ENCODE data around the gene CCDC28B. TPM values are rescaled to one million over a fixed set of nuclear protein-coding genes. Genes with fewer than 3 reads are reported as not detected.

CCDC28B gene
- total and polyA plus RNA-seq, 2 donors (not counting 3 experiments of a cell fraction or from before 2014, with no cell fraction given): 12.0 to 19.1 TPM

DNA sequence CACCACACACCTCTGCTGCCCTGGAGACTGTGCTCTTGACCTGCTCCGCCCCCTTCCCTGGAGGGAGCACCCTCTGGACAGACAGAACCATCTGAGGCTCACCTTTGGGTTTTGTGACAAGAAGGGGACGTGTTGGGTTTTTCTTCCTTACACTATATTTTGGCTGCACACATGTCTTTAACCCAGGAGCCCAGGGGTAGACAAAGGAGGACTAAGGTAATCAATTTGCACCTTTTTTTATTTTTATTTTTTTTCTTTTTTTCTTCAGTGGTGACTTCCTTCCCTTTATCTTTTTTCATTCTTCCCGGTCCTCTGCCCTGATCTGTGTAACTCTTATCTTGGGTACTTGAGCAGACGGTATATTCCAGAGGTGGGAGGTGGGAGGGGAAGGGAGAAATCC lies 29.4 kb upstream of the CCDC28B start:
- BruUV-seq (replicated peaks): no TSS peak
- TF ChIP-seq EZH2 (IDR thresholded peaks at IDR 0.05; ENCODE audit: borderline replicate concordance, low read depth, low read length, severe bottlenecking) (no peak), CTCF (IDR thresholded peaks at IDR 0.05; ENCODE audit: extremely low read depth in 1 of 2, insufficient read depth in 1 of 2, low read depth in 1 of 2, low read length in 2 of 2) (no peak), POLR2AphosphoS5 (IDR thresholded peaks at IDR 0.05; ENCODE audit: insufficient read depth, low read depth, low read length) (no peak), MAX (IDR thresholded peaks at IDR 0.05; ENCODE audit: insufficient read depth, insufficient read length) (no peak), GATA2 (IDR thresholded peaks at IDR 0.05; ENCODE audit: insufficient read depth, insufficient read length, low read depth, low read length) (no peak), FOS (IDR thresholded peaks at IDR 0.05; ENCODE audit: borderline replicate concordance, insufficient read depth, low read length) (no peak), MYC (IDR thresholded peaks at IDR 0.05; ENCODE audit: low read depth, low read length) (no peak), JUN (IDR thresholded peaks at IDR 0.05; ENCODE audit: borderline replicate concordance, insufficient read depth, insufficient read length, low read depth) (no peak), POLR2A (IDR thresholded peaks at IDR 0.05; ENCODE audit: low read depth, low read length) (no peak)
- H3K27me3 ChIP-seq (ENCODE audit: control insufficient read depth in 2 of 2, insufficient read depth in 2 of 2, low read length in 2 of 2): no peaks in the 10 kb centered on the region
- H2AFZ ChIP-seq (ENCODE audit: low read depth, low read length): no peak overlapping the region
- dilution Hi-C loops (cut with MboI; ENCODE audit: extremely low pct_ligation_motif_present, low sequenced_read_pairs): no loop called here
- no peaks in the 10 kb centered on the region for H3K9me3 ChIP-seq (replicated peaks; ENCODE audit: control insufficient read depth, insufficient read depth, low read length)
- CTCF ChIA-PET: no interaction called here
- H3K4me3 ChIP-seq (replicated peaks in 1 of 3; ENCODE audit: insufficient read depth in 1 of 3, low read depth in 1 of 3, low read length in 3 of 3): no peak overlapping the region
- intact Hi-C loops (cut with micrococcal nuclease): no loop called here
- POLR2A ChIA-PET: no interaction called here
- no peak overlapping the region for H3K4me2 ChIP-seq (ENCODE audit: insufficient read depth, low read length)
- no peak for FAIRE-seq
- peaks cover 25 to 26% of the 10 kb centered on the region in 2 experiments for H3K36me3 ChIP-seq (ENCODE audit: control insufficient read depth in 2 of 2, extremely low read depth in 1 of 2, insufficient read depth in 2 of 2, low read length in 2 of 2)
- H3K27ac ChIP-seq (ENCODE audit: insufficient read depth, low read depth, low read length): no peak overlapping the region
- H4K20me1 ChIP-seq (replicated peaks; ENCODE audit: control insufficient read depth, extremely low read depth, insufficient read depth, low read length): no peaks in the 10 kb centered on the region
- no peak for DNase-seq (ENCODE audit: low read depth, low spot score)
- peaks cover 12% of the 10 kb centered on the region for H3K4me1 ChIP-seq (ENCODE audit: control insufficient read depth, extremely low read depth, insufficient read depth, low read length)
- H3K9me1 ChIP-seq (replicated peaks; ENCODE audit: control insufficient read depth, extremely low read depth, insufficient read depth, low read length): no peaks in the 10 kb centered on the region
- H3K79me2 ChIP-seq (ENCODE audit: control insufficient read depth, insufficient read depth, low read length): no peaks in the 10 kb centered on the region
- no peak overlapping the region for H3K9ac ChIP-seq (replicated peaks; ENCODE audit: extremely low read depth, insufficient read depth, low read length)
